Left lung (tissue), 10 donors: ENCODE measurements around the gene ZNRF2. TPM values are rescaled to one million over a fixed set of nuclear protein-coding genes. Genes with fewer than 3 reads are reported as not detected.

Experiments used
- ATAC-seq: fragments of 200-7000 bp; cut with Tn5 transposase; one replicate; pipeline ENCODE4 v1.9.1; 2020; ENCODE audit warnings: moderate library complexity
- DNase-seq, 4 donors: peaks; one replicate each; pipeline ENCODE4 v3.0.0-alpha.2; 2013 to 2020
- H3K27ac ChIP-seq, 2 donors: fragments of 200-600 bp; sonication (generic) in 1 of 2; one replicate each; pipeline versions ENCODE4 v1.5.0 to v1.8.0; 2020 to 2021
- H3K27me3 ChIP-seq, 2 donors: fragments of 200-600 bp; sonication (generic) in 1 of 2; one replicate each; pipeline versions ENCODE4 v1.5.0 to v1.8.0; 2020 to 2021
- H3K36me3 ChIP-seq, 2 donors: fragments of 200-600 bp; sonication (generic) in 1 of 2; one replicate each; pipeline versions ENCODE4 v1.5.0 to v1.8.0; 2020 to 2021
- H3K4me1 ChIP-seq, 2 donors: fragments of 200-600 bp; one replicate each; pipeline ENCODE4 v1.8.0; 2021
- H3K4me3 ChIP-seq, 2 donors: fragments of 200-600 bp; sonication (generic) in 1 of 2; one replicate each; pipeline versions ENCODE4 v1.5.0 to v1.8.0; 2020 to 2021; ENCODE audit warnings: mild to moderate bottlenecking in 1 of 2
- H3K9me3 ChIP-seq, 2 donors: fragments of 200-600 bp; sonication (generic) in 1 of 2; one replicate each; pipeline versions ENCODE4 v1.5.0 to v1.8.0; 2020 to 2021
- intact Hi-C, 2 donors: fragments of 100-400 bp; cut with DNase I; formaldehyde crosslinking; loops; one replicate each; pipeline versions ENCODE4 v1.11.2 to v1.14.2; 2022
- polyA plus RNA-seq, 6 donors: library from polyadenylated mRNA; unstranded; fragments of 120-200 nt; gene quantifications; one replicate each; pipeline ENCODE4 v1.2.1, GENCODE V29; 2013; ENCODE audit not compliant: insufficient read length in 6 of 6
- total RNA-seq, 2 donors: library from RNA; stranded (reverse); fragmentation: NEBNext Ultra II Directional; extraction: Animal tissue kit (Norgen Biotek cat#: 25700); gene quantifications; one replicate each; pipeline ENCODE4 v1.2.1, GENCODE V29; 2021
- TF ChIP-seq, protein P1 (sequence below), 2 donors: fragments of 200-600 bp; sonication (generic) in 1 of 2; IDR thresholded peaks; one replicate each; pipeline versions ENCODE4 v1.5.0 to v1.8.0; 2021; ENCODE audit warnings: antibody characterized with exemption in 2 of 2
- donor health status: DM: no; HTN: yes; CAD: no.
- donor health status: DM: no; HTN: no; CAD: no.

Gene ZNRF2
- total and polyA plus RNA-seq, 8 donors: 10.9 to 19.5 (median 12.4) TPM

DNA sequence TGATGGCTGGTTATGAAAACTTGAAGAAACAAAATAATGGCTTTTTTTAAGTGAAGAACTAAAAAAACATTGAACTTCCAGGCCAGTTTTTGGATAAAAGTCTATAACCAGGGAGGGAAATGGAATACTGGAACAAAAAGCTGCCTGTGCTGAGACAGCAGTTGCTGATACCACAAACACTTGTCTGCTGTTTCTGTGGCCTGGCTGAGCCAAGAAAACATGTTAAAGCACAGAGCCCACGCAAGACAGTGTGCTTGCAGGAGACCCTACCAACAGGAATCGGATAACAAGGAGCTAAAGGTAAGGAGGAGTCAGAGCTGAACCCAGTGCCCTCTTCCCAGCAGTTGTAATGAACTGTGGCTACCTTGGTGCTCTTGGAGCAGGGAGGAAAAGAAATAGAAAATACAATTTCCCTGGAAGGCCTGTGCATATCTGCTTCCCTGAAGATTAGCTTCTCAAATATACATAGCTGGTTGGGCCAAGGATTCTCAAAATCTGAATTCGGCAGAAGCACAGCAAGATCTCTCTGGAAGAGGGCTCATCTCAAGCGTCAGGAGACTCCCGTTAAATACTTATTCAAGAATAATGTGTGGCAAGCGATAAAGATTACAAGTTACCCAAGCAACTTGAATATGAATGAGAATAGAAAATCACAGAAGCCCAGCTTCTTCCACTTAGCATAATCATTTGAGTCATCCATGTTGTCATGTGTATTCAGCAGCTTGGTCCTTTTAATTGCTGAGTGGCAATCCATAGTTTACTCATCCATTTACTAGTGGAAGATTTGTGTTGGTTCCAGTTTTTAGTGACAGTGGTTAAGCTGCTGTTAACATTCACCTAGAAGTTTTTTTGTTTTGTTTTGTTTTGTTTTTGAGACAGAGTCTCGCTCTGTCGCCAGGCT lies 106.6 kb downstream of the ZNRF2 start:
- H3K4me3 ChIP-seq: no peak overlapping the region
- no peaks in the 10 kb centered on the region for H3K27me3 ChIP-seq
- intact Hi-C loops: no loop called here
- ATAC-seq (no peak), DNase-seq (no peak)
- H3K27ac ChIP-seq: peak overlapping the region in 1 of 2 donors; percentile 5
- peaks cover 0 to 3% of the 10 kb centered on the region in 2 donors for H3K36me3 ChIP-seq
- TF ChIP-seq, protein P1, sequence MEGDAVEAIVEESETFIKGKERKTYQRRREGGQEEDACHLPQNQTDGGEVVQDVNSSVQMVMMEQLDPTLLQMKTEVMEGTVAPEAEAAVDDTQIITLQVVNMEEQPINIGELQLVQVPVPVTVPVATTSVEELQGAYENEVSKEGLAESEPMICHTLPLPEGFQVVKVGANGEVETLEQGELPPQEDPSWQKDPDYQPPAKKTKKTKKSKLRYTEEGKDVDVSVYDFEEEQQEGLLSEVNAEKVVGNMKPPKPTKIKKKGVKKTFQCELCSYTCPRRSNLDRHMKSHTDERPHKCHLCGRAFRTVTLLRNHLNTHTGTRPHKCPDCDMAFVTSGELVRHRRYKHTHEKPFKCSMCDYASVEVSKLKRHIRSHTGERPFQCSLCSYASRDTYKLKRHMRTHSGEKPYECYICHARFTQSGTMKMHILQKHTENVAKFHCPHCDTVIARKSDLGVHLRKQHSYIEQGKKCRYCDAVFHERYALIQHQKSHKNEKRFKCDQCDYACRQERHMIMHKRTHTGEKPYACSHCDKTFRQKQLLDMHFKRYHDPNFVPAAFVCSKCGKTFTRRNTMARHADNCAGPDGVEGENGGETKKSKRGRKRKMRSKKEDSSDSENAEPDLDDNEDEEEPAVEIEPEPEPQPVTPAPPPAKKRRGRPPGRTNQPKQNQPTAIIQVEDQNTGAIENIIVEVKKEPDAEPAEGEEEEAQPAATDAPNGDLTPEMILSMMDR (IDR thresholded peaks at IDR 0.05): no peak
- no peaks in the 10 kb centered on the region for H3K4me1 ChIP-seq
- H3K9me3 ChIP-seq: no peaks in the 10 kb centered on the region

DNA sequence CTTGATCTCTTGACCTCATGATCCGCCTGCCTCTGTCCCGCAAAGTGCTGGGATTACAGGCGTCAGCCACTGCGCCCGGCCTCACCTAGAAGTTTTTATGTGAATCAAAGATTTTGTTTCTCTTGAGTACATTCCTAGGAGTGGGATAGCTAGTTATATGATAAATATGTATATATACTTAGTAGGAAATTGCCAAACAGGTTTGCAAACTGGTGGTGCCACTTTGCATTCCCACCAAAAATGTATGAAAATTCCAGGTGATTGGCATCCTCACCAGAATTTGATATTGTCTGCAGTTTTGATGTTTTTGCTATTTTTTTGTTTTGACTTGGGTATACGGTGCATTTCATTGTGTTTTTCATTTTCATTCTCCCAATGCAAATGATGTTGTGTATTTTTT lies 107.4 kb downstream of the ZNRF2 start:
- DNase-seq: peak in 1 of 4 donors; percentile 23
- intact Hi-C loops: no loop called here
- ATAC-seq: no peak
- Histone ChIP-seq H3K27me3 (no peaks in the 10 kb centered on the region), H3K36me3 (peaks cover 0 to 3% of the 10 kb centered on the region in 2 donors), H3K4me3 (no peak overlapping the region), H3K4me1 (no peaks in the 10 kb centered on the region), H3K9me3 (no peaks in the 10 kb centered on the region), H3K27ac (no peak overlapping the region)
- TF ChIP-seq, protein P1 (IDR thresholded peaks at IDR 0.05): no peak

DNA sequence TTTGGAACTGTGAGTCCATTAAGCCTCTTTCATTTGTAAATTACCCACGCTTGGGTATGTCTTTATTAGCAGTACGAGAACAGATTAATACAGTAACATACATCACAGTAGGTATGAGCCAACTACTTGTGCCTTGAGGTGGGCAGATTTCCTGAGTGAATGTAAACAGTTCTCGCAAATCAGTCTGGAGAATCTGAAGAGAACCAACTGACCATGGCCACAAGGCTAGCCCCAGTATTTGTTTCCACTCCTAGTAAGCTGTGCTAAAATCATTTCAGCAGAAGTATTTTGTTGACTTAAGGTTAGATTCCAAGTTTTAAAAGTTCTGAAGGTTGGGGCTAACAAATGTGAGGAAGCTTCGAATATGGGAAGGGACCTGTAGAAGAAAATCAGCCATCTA lies 111.3 kb downstream of the ZNRF2 start:
- no peak overlapping the region for H3K27ac ChIP-seq
- no peaks in the 10 kb centered on the region for H3K9me3 ChIP-seq
- DNase-seq (no peak), ATAC-seq (no peak)
- H3K36me3 ChIP-seq: no peaks in the 10 kb centered on the region
- H3K4me1 ChIP-seq: no peaks in the 10 kb centered on the region
- TF ChIP-seq, protein P1 (IDR thresholded peaks at IDR 0.05): no peak
- no peak overlapping the region for H3K4me3 ChIP-seq
- intact Hi-C loops: no loop called here
- H3K27me3 ChIP-seq: no peaks in the 10 kb centered on the region

DNA sequence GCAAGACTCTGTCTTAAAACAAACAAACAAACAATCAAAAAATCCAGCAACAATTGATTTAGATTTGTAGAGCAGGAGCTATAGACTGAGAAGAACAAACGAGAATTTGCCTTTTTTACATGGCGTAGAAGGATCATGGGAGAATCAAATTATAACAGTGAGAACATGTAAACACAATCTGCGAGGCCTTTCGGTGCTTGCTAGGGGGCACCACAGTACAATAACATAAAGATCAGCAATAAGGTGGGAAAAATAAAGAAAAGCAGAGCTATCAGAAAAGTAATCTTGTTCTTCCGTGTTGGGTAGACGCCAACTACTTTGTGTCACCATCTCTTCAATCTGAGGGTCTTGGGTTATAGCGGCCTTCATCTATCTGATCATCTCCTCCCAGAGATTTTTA lies 112.0 kb downstream of the ZNRF2 start:
- Histone ChIP-seq H3K27ac (no peak overlapping the region), H3K36me3 (no peaks in the 10 kb centered on the region), H3K4me3 (no peak overlapping the region), H3K27me3 (no peaks in the 10 kb centered on the region), H3K9me3 (no peaks in the 10 kb centered on the region), H3K4me1 (no peaks in the 10 kb centered on the region)
- intact Hi-C loops: no loop called here
- DNase-seq: peak in 2 of 4 donors; percentile 15 to 21
- TF ChIP-seq, protein P1 (IDR thresholded peaks at IDR 0.05): no peak
- no peak for ATAC-seq

DNA sequence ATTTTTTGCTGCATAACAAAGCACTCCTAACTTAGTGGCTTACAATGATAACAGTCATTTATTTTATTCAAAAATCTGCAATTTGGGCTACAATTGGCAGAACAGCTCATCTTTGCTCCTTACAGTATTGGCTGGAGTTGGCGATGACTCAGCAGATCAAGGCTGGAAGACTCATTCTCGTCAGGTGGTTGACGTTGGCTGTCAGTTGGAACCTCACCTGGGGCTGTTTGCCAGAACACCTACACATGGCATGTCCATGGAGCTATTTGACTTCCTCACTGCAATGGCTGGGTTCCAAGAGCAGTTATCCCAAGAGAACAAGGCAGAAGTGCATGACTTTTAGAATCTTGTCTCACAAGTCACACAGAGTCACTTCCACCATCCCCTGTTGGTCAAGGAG lies 119.1 kb downstream of the ZNRF2 start:
- H3K4me3 ChIP-seq: no peak overlapping the region
- H3K4me1 ChIP-seq: no peaks in the 10 kb centered on the region
- no peak overlapping the region for H3K27ac ChIP-seq
- H3K27me3 ChIP-seq: no peaks in the 10 kb centered on the region
- TF ChIP-seq, protein P1 (IDR thresholded peaks at IDR 0.05): no peak
- peaks cover 0 to 9% of the 10 kb centered on the region in 2 donors for H3K36me3 ChIP-seq
- DNase-seq (no peak), ATAC-seq (no peak)
- intact Hi-C loops: no loop called here
- no peaks in the 10 kb centered on the region for H3K9me3 ChIP-seq
